Caco-2 (cell line): ENCODE results near the gene CTSS. TPM values are rescaled to one million over a fixed set of nuclear protein-coding genes. Genes with fewer than 3 reads are reported as not detected.

ENCODE experiments used
- BruUV-seq: library from RNA; stranded (reverse); fragments of 400-500 nt; replicated peaks from 2 replicates; lab custom pipeline; 2021; lab: Mats Ljungman, UMichigan
- CTCF ChIA-PET: fragments of 300-600 bp; sonication (Branson Sonifier 250); formaldehyde crosslinking; loops from one replicate; lab custom pipeline; 2022; ENCODE audit warnings: antibody characterized with exemption; lab: Charles Lee
- POLR2A ChIA-PET: fragments of 300-600 bp; sonication (Branson Sonifier 250); formaldehyde crosslinking; loops from one replicate; lab custom pipeline; 2022; ENCODE audit warnings: antibody characterized with exemption; lab: Charles Lee
- DNase-seq, 2 experiments: peaks; one replicate each; pipeline versions ENCODE4 v3.0.0 to v3.0.0-alpha.2; 2020 to 2022
- H3K27me3 ChIP-seq: replicated peaks from 2 replicates; pipeline ENCODE4 v1.6.0; 2011; ENCODE audit warnings: low read length; ENCODE audit not compliant: control insufficient read depth, insufficient read depth
- H3K36me3 ChIP-seq: 2 replicates; pipeline ENCODE4 v1.5.1; 2011; ENCODE audit warnings: low read length; ENCODE audit not compliant: control insufficient read depth, insufficient read depth
- H3K4me1 ChIP-seq: fragments of 250-450 bp; sonication (Bioruptor Pico); 2 replicates; pipeline ENCODE4 v1.5.1; 2020; ENCODE audit warnings: mild to moderate bottlenecking
- H3K4me3 ChIP-seq: 2 replicates; pipeline ENCODE4 v1.5.1; 2011; ENCODE audit warnings: low read depth, mild to moderate bottlenecking, control low read depth, low read length
- H3K9me3 ChIP-seq: fragments of 250-450 bp; sonication (Bioruptor Pico); 2 replicates; pipeline ENCODE4 v1.5.1; 2020; ENCODE audit warnings: mild to moderate bottlenecking, moderate library complexity
- H3K27ac Mint-ChIP-seq: one replicate; pipeline ENCODE4 v1.8.0; 2022; ENCODE audit warnings: mixed read lengths; ENCODE audit not compliant: unreplicated experiment
- H3K27me3 Mint-ChIP-seq: one replicate; pipeline ENCODE4 v1.8.0; 2022; ENCODE audit warnings: mixed read lengths; ENCODE audit not compliant: insufficient read depth, unreplicated experiment
- H3K36me3 Mint-ChIP-seq: one replicate; pipeline ENCODE4 v1.8.0; 2022; ENCODE audit warnings: mild to moderate bottlenecking, mixed read lengths; ENCODE audit not compliant: insufficient read depth, unreplicated experiment
- H3K4me1 Mint-ChIP-seq: one replicate; pipeline ENCODE4 v1.8.0; 2022; ENCODE audit warnings: low read depth, mixed read lengths; ENCODE audit not compliant: unreplicated experiment
- H3K4me3 Mint-ChIP-seq: one replicate; pipeline ENCODE4 v1.8.0; 2022; ENCODE audit warnings: mild to moderate bottlenecking, moderate library complexity, mixed read lengths; ENCODE audit not compliant: unreplicated experiment
- H3K9me3 Mint-ChIP-seq: one replicate; pipeline ENCODE4 v1.8.0; 2022; ENCODE audit warnings: mixed read lengths; ENCODE audit not compliant: unreplicated experiment
- intact Hi-C: fragments of 100-400 bp; cut with micrococcal nuclease; formaldehyde crosslinking; loops from one replicate; pipeline ENCODE4 v1.10.0; 2022; ENCODE audit not compliant: unreplicated experiment
- total RNA-seq: library from RNA; stranded (reverse); gene quantifications from 2 replicates; pipeline ENCODE4 v1.2.3, GENCODE V29; 2022
- TF ChIP-seq, protein P1 (sequence below), 2 experiments: fragments of 200-600 bp in 1 of 2; IDR thresholded peaks; 1 replicate in 1 of 2; 2 replicates in 1 of 2; pipeline versions ENCODE4 v1.5.1 to v1.8.0; 2011 to 2022; ENCODE audit warnings: antibody characterized with exemption in 1 of 2, control low read depth in 1 of 2, inconsistent platforms in 1 of 2, low read depth in 1 of 2, low read length in 1 of 2, mild to moderate bottlenecking in 1 of 2, moderate library complexity in 1 of 2; ENCODE audit not compliant: insufficient read depth in 1 of 2, severe bottlenecking in 1 of 2, unreplicated experiment in 1 of 2

The CTSS gene
- total RNA-seq, 1 experiment from 2014 or later, result 0.84 TPM

DNA sequence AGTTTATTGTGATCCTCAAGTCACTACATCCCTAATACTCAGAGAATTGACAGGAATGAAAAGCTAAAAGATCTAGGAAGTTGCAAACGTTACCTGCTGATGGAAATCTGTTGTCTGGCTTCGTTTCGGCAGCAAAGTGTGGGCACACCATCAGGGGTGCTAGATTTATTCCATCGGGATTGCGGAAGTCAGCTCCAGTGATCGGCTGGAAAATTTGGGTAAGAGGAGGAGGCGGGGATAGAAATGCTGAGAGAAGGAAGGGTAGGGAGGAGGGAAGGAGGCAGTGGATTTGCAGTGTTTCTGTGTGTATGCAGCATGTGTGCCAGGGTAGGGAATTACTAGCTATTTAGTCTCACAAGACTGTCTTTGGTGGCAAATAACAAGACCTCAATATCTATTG lies 42.5 kb upstream of the CTSS start, which contains the start of gene CTSK:
Gene CTSK (minus strand): TSS at position 140 of the 400 bp plus-strand sequence. CDS start 1,455 bp downstream, outside the sequence.
- no peak for DNase-seq
- Histone ChIP-seq H3K27me3 (no peaks in the 10 kb centered on the region), H3K4me3 (no peak within 1 kb of the TSS), H3K36me3 (no peaks in the 10 kb centered on the region), H3K4me1 (peaks cover 28% of the 10 kb centered on the region), H3K9me3 (no peaks in the 10 kb centered on the region)
- BruUV-seq, result no TSS peak
- ChIA-PET CTCF (no interaction called here), POLR2A (no interaction called here)
- intact Hi-C loops, result no loop called here
- no peaks in the 10 kb centered on the region for H3K36me3 Mint-ChIP-seq
- no peaks in the 10 kb centered on the region for H3K27me3 Mint-ChIP-seq
- H3K4me3 Mint-ChIP-seq, result no peak within 1 kb of the TSS
- H3K9me3 Mint-ChIP-seq, result no peaks in the 10 kb centered on the region
- peaks cover 18% of the 10 kb centered on the region for H3K4me1 Mint-ChIP-seq
- H3K27ac Mint-ChIP-seq, result no peak within 1 kb of the TSS
- TF ChIP-seq, protein P1, sequence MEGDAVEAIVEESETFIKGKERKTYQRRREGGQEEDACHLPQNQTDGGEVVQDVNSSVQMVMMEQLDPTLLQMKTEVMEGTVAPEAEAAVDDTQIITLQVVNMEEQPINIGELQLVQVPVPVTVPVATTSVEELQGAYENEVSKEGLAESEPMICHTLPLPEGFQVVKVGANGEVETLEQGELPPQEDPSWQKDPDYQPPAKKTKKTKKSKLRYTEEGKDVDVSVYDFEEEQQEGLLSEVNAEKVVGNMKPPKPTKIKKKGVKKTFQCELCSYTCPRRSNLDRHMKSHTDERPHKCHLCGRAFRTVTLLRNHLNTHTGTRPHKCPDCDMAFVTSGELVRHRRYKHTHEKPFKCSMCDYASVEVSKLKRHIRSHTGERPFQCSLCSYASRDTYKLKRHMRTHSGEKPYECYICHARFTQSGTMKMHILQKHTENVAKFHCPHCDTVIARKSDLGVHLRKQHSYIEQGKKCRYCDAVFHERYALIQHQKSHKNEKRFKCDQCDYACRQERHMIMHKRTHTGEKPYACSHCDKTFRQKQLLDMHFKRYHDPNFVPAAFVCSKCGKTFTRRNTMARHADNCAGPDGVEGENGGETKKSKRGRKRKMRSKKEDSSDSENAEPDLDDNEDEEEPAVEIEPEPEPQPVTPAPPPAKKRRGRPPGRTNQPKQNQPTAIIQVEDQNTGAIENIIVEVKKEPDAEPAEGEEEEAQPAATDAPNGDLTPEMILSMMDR (IDR thresholded peaks at IDR 0.05; ENCODE audit: insufficient read depth in 1 of 2, low read depth in 1 of 2, low read length in 1 of 2, severe bottlenecking in 1 of 2, unreplicated experiment in 1 of 2), result no peak

- Mint-ChIP-seq H3K9me3 (no peaks in the 10 kb centered on the region), H3K36me3 (no peaks in the 10 kb centered on the region), H3K27me3 (no peaks in the 10 kb centered on the region), H3K4me1 (peaks cover 18% of the 10 kb centered on the region), H3K4me3 (no peak overlapping the region), H3K27ac (no peak overlapping the region)
- no TSS peak for BruUV-seq
- TF ChIP-seq, protein P1 (IDR thresholded peaks at IDR 0.05; ENCODE audit: insufficient read depth in 1 of 2, low read depth in 1 of 2, low read length in 1 of 2, severe bottlenecking in 1 of 2, unreplicated experiment in 1 of 2), result no peak
- Histone ChIP-seq H3K9me3 (no peaks in the 10 kb centered on the region), H3K4me3 (no peak overlapping the region), H3K36me3 (no peaks in the 10 kb centered on the region), H3K4me1 (peaks cover 31% of the 10 kb centered on the region), H3K27me3 (no peaks in the 10 kb centered on the region)
- DNase-seq, result no peak
- CTCF ChIA-PET, result no interaction called here
- intact Hi-C loops, result no loop called here
- POLR2A ChIA-PET, result no interaction called here
These were observed 41.9 kb upstream of the CTSS start for GRCh38 chr1:150807249-150808023.

DNA sequence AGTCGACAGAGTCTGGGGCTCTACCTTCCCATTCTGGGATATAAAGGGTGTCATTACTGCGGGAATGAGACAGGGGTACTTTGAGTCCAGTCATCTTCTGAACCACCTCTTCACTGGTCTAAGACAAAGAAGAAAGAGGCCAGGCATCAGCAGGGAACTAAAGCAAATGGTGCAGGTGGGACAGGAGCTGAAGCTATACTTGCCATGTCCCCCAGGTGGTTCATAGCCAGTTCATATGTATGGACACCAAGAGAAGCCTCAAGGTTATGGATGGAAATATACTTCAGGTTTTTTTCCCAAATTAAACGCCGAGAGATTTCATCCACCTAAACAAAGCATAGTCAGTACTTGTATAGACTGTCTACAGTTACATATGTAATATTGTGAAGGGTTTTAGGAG lies 40.3 kb upstream of the CTSS start:
- POLR2A ChIA-PET, result no interaction called here
- H3K4me1 ChIP-seq, result peaks cover 16% of the 10 kb centered on the region
- H3K4me1 Mint-ChIP-seq, result peaks cover 18% of the 10 kb centered on the region
- no peak overlapping the region for H3K4me3 ChIP-seq
- no peak overlapping the region for H3K27ac Mint-ChIP-seq
- H3K36me3 ChIP-seq, result no peaks in the 10 kb centered on the region
- intact Hi-C loops, result no loop called here
- H3K9me3 Mint-ChIP-seq, result no peaks in the 10 kb centered on the region
- TF ChIP-seq, protein P1 (IDR thresholded peaks at IDR 0.05; ENCODE audit: insufficient read depth in 1 of 2, low read depth in 1 of 2, low read length in 1 of 2, severe bottlenecking in 1 of 2, unreplicated experiment in 1 of 2), result no peak
- DNase-seq, result no peak
- H3K9me3 ChIP-seq, result no peaks in the 10 kb centered on the region
- H3K27me3 Mint-ChIP-seq, result no peaks in the 10 kb centered on the region
- CTCF ChIA-PET, result no interaction called here
- BruUV-seq, result no TSS peak
- H3K4me3 Mint-ChIP-seq, result no peak overlapping the region
- no peaks in the 10 kb centered on the region for H3K27me3 ChIP-seq
- H3K36me3 Mint-ChIP-seq, result no peaks in the 10 kb centered on the region
